ENCODE data around the gene EPHB1.

DNA sequence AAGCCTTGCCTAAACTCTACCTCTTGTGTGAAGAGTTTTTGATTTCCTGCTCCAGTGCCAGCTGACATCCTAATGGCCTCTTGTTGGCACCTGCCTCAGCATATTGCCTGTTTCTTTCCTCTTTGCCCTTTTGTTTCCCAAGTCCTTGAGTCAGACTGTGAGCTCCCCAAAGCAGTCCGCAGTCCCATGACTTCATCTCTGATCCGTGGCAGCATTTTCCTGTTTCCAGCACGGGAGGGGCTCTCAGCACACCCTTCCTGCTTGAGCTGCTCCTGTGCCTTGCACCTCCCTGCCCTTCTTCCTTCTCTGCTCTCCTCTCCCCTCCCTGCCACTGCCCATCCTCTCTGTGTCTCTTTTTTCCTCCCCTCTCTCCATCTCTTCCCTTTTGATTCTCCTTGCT is 179.6 kb downstream of the EPHB1 start:
- TF ChIP-seq POLR2A (IDR thresholded peaks at IDR 0.05; ENCODE audit: borderline replicate concordance, extremely low read depth, insufficient read depth, insufficient read length) (no peak), CTCF (IDR thresholded peaks at IDR 0.05 in 2 of 3, conservative IDR thresholded peaks at IDR 0.05 in 1 of 3; ENCODE audit: borderline replicate concordance in 1 of 3, insufficient read depth in 1 of 3, low read depth in 2 of 3, low read length in 2 of 3) (no peak), EZH2phosphoT487 (IDR thresholded peaks at IDR 0.05; ENCODE audit: borderline replicate concordance) (no peak), YY1 (IDR thresholded peaks at IDR 0.05; ENCODE audit: extremely low read depth, insufficient replicate concordance, low read depth, low read length) (no peak), ZNF274 (IDR thresholded peaks at IDR 0.05; ENCODE audit: low read depth, low read length) (no peak), SIN3A (IDR thresholded peaks at IDR 0.05; ENCODE audit: low read depth) (no peak), CEBPB (IDR thresholded peaks at IDR 0.05; ENCODE audit: low read depth) (no peak)
- TF ChIP-seq, protein P1, sequence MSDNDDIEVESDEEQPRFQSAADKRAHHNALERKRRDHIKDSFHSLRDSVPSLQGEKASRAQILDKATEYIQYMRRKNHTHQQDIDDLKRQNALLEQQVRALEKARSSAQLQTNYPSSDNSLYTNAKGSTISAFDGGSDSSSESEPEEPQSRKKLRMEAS (IDR thresholded peaks at IDR 0.05) = no peak

Measured in HCT116 (cell line).